ENCODE results near the gene LGI1. TPM values are rescaled to one million over a fixed set of nuclear protein-coding genes. Genes with fewer than 3 reads are reported as not detected.

LGI1 gene
- total and polyA plus RNA-seq, 2 of the 8 experiments (the other 6 are each of a cell fraction or from before 2014, with no cell fraction given) = 0.15 TPM; not detected in 1

GRCh38 chr10:93758508-93758885, 761 bp downstream of the LGI1 start:
- 52% methylated on average over 5 of the region's 5 CpGs; no CpG with 5 or more reads in 1 of the 2 experiments for WGBS, 2 experiments (ENCODE audit: extremely low coverage in 1 of 2, insufficient coverage in 1 of 2, insufficient read length in 1 of 2, insufficient replicate concordance in 2 of 2, low coverage in 1 of 2, low lambda C conversion rate in 2 of 2, missing lambda C conversion rate in 1 of 2)
- H3K27ac ChIP-seq (ENCODE audit: low read depth, low read length) = no peak overlapping the region
- TF ChIP-seq POU5F1 (IDR thresholded peaks at IDR 0.05; ENCODE audit: low read depth, low read length) (no peak), YY1 (IDR thresholded peaks at IDR 0.05; ENCODE audit: low read depth, low read length) (no peak), TBP (IDR thresholded peaks at IDR 0.05; ENCODE audit: low read depth, low read length) (no peak), CHD1 (IDR thresholded peaks at IDR 0.05; ENCODE audit: low read depth, low read length) (no peak), HDAC2 (IDR thresholded peaks at IDR 0.05; ENCODE audit: borderline replicate concordance in 1 of 2, low read depth in 2 of 2, low read length in 2 of 2) (no peak), TAF1 (IDR thresholded peaks at IDR 0.05; ENCODE audit: low read depth, low read length) (no peak), CEBPB (IDR thresholded peaks at IDR 0.05; ENCODE audit: low read depth, low read length) (no peak), SP1 (IDR thresholded peaks at IDR 0.05; ENCODE audit: low read depth, low read length) (no peak), TAF7 (optimal IDR thresholded peaks at IDR 0.05; ENCODE audit: borderline replicate concordance, low read depth, low read length) (no peak), BRCA1 (IDR thresholded peaks at IDR 0.05; ENCODE audit: low read depth, low read length) (no peak)
- TF ChIP-seq, protein P1, sequence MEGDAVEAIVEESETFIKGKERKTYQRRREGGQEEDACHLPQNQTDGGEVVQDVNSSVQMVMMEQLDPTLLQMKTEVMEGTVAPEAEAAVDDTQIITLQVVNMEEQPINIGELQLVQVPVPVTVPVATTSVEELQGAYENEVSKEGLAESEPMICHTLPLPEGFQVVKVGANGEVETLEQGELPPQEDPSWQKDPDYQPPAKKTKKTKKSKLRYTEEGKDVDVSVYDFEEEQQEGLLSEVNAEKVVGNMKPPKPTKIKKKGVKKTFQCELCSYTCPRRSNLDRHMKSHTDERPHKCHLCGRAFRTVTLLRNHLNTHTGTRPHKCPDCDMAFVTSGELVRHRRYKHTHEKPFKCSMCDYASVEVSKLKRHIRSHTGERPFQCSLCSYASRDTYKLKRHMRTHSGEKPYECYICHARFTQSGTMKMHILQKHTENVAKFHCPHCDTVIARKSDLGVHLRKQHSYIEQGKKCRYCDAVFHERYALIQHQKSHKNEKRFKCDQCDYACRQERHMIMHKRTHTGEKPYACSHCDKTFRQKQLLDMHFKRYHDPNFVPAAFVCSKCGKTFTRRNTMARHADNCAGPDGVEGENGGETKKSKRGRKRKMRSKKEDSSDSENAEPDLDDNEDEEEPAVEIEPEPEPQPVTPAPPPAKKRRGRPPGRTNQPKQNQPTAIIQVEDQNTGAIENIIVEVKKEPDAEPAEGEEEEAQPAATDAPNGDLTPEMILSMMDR (IDR thresholded peaks at IDR 0.05; ENCODE audit: control extremely low read depth in 1 of 3, insufficient read depth in 1 of 3, low read depth in 1 of 3, low read length in 3 of 3) = no peak

More at GRCh38 chr10:93758508-93758885, 761 bp downstream of the LGI1 start:
- H2BK20ac ChIP-seq (ENCODE audit: low read length) = no peak overlapping the region
- no peak overlapping the region for H2BK15ac ChIP-seq (ENCODE audit: low read length)
- no peak overlapping the region for H4K8ac ChIP-seq (ENCODE audit: extremely low read depth, insufficient read depth, low read length)
- H3K79me2 ChIP-seq (ENCODE audit: control insufficient read depth in 1 of 2, insufficient read depth in 2 of 2, low read length in 2 of 2) = no peaks in the 10 kb centered on the region; a peak in 1 of 4 replicates
- no peak overlapping the region for H3K56ac ChIP-seq (replicated peaks; ENCODE audit: insufficient read length, low read depth, low read length)
- no peaks in the 10 kb centered on the region for H4K20me1 ChIP-seq (replicated peaks in 1 of 2; ENCODE audit: control insufficient read depth in 1 of 2, insufficient read depth in 2 of 2, low read length in 2 of 2)
- FAIRE-seq (peak; percentile 32), DNase-seq (ENCODE audit: low read depth in 1 of 2, low spot score in 2 of 2) (no peak)
- no peaks in the 10 kb centered on the region for H3K79me1 ChIP-seq (ENCODE audit: low read depth, low read length)
- ChIA-PET POLR2A (ENCODE audit: partially characterized antibody) (no interaction called here), CTCF (ENCODE audit: partially characterized antibody) (interaction anchor here (1.4 to 11.2 kb wide), 3 partner anchors 9 to 56 kb away, joined by 4 to 76 read pairs (median 37); no protein-coding TSS in a partner anchor)
- H3K9me3 ChIP-seq (ENCODE audit: insufficient read depth in 2 of 2, low read depth in 1 of 2, low read length in 1 of 2) = no peaks in the 10 kb centered on the region
- H3K4me2 ChIP-seq (ENCODE audit: insufficient read depth in 1 of 2, low read depth in 2 of 2, low read length in 2 of 2) = peak overlapping the region; percentile 34 to 62; a peak in 3 of 4 replicates
- H3K14ac ChIP-seq (ENCODE audit: insufficient read length) = no peak overlapping the region
- H2BK12ac ChIP-seq (ENCODE audit: low read depth, low read length) = no peak overlapping the region
- H3K23ac ChIP-seq (ENCODE audit: insufficient read length) = no peak overlapping the region
- no peak overlapping the region for H2AFZ ChIP-seq (ENCODE audit: low read length)
- no peaks in the 10 kb centered on the region for H3K36me3 ChIP-seq (ENCODE audit: control insufficient read depth in 2 of 4, insufficient read depth in 4 of 4, low read length in 3 of 4)
- no peak overlapping the region for H2BK120ac ChIP-seq (replicated peaks; ENCODE audit: low read depth, low read length)
- no peak overlapping the region for H4K5ac ChIP-seq (ENCODE audit: insufficient read length, low read depth, low read length)
- peaks cover 0 to 3% (median 2%) of the 10 kb centered on the region in 4 experiments; a peak in 4 of 7 replicates for H3K27me3 ChIP-seq (replicated peaks in 1 of 4; ENCODE audit: control insufficient read depth in 3 of 4, extremely low read depth in 1 of 4, insufficient read depth in 3 of 4, low read length in 3 of 4)
- H3K18ac ChIP-seq (ENCODE audit: extremely low read depth, low read length) = no peak overlapping the region
- H2BK5ac ChIP-seq (ENCODE audit: low read depth, low read length) = no peak overlapping the region
- no peak overlapping the region for H4K91ac ChIP-seq (replicated peaks; ENCODE audit: insufficient read length, low read length)
- H3K4me1 ChIP-seq (replicated peaks in 1 of 4; ENCODE audit: control insufficient read depth in 3 of 4, insufficient read depth in 4 of 4, low read length in 3 of 4) = peaks cover 11 to 21% (median 13%) of the 10 kb centered on the region in 4 experiments; a peak in 5 of 7 replicates
- H3K4me3 ChIP-seq (ENCODE audit: extremely low read depth in 1 of 4, insufficient read depth in 2 of 4, low read depth in 3 of 4, low read length in 4 of 4) = peak overlapping the region in 2 of 4 experiments; percentile 1 to 5; a peak in 4 of 8 replicates
- no peak overlapping the region for H2AK5ac ChIP-seq (ENCODE audit: low read depth, low read length)
- no peak overlapping the region for H3K4ac ChIP-seq (replicated peaks; ENCODE audit: insufficient read length, low read depth, low read length)
- no peaks in the 10 kb centered on the region for H3K23me2 ChIP-seq (ENCODE audit: low read depth, low read length)
- H3K9ac ChIP-seq (replicated peaks in 1 of 4; ENCODE audit: extremely low read depth in 1 of 4, low read depth in 3 of 4, low read length in 3 of 4) = no peak overlapping the region
